Astrocyte (in vitro differentiated cells and primary cell): ENCODE data around the gene TMED6. TPM values are rescaled to one million over a fixed set of nuclear protein-coding genes. Genes with fewer than 3 reads are reported as not detected.

Source experiments
- DNase-seq: peaks from one replicate; pipeline ENCODE4 v3.0.0-alpha.2; 2010; ENCODE audit warnings: low read depth
- FAIRE-seq: peaks from 2 replicates; lab custom pipeline; 2011; peaks lifted over from hg19 to GRCh38; lab: Jason Lieb, UNC
- H2AFZ ChIP-seq: 2 replicates; pipeline ENCODE4 v1.6.0; 2012; ENCODE audit warnings: low read depth, low read length, inconsistent platforms
- H3K27ac ChIP-seq: 2 replicates; pipeline ENCODE4 v1.5.1; 2011; ENCODE audit warnings: low read depth, low read length, inconsistent platforms
- H3K27me3 ChIP-seq: 2 replicates; pipeline ENCODE4 v1.6.0; 2011; ENCODE audit warnings: low read length, inconsistent platforms; ENCODE audit not compliant: insufficient read depth
- H3K36me3 ChIP-seq: 2 replicates; pipeline ENCODE4 v1.5.1; 2011; ENCODE audit warnings: low read length, inconsistent platforms; ENCODE audit not compliant: insufficient read depth
- H3K4me1 ChIP-seq: 2 replicates; pipeline ENCODE4 v1.5.1; 2011; ENCODE audit warnings: low read length, inconsistent platforms; ENCODE audit not compliant: insufficient read depth
- H3K4me2 ChIP-seq: 2 replicates; pipeline ENCODE4 v1.6.0; 2012; ENCODE audit warnings: low read length, inconsistent platforms
- H3K4me3 ChIP-seq: 2 replicates; pipeline ENCODE4 v1.5.1; 2011; ENCODE audit warnings: low read depth, mild to moderate bottlenecking, low read length, inconsistent platforms; ENCODE audit not compliant: insufficient read depth
- H3K79me2 ChIP-seq: 2 replicates; pipeline ENCODE4 v1.6.0; 2012; ENCODE audit warnings: mild to moderate bottlenecking, low read length, inconsistent platforms; ENCODE audit not compliant: insufficient read depth
- H3K9ac ChIP-seq: 2 replicates; pipeline ENCODE4 v1.6.0; 2012; ENCODE audit warnings: mild to moderate bottlenecking, low read length, inconsistent platforms
- H3K9me3 ChIP-seq: 2 replicates; pipeline ENCODE4 v1.5.1; 2012; ENCODE audit warnings: low read depth, mild to moderate bottlenecking, low read length, inconsistent platforms; ENCODE audit not compliant: insufficient read depth
- H4K20me1 ChIP-seq: 2 replicates; pipeline ENCODE4 v1.6.0; 2012; ENCODE audit warnings: low read length, inconsistent platforms; ENCODE audit not compliant: insufficient read depth
- H3K27ac Mint-ChIP-seq: one replicate; pipeline ENCODE4 v1.8.0; 2021; ENCODE audit warnings: mild to moderate bottlenecking, mixed read lengths; ENCODE audit not compliant: unreplicated experiment
- H3K27me3 Mint-ChIP-seq: one replicate; pipeline ENCODE4 v1.8.0; 2021; ENCODE audit warnings: low read depth, mixed read lengths; ENCODE audit not compliant: unreplicated experiment
- H3K36me3 Mint-ChIP-seq: one replicate; pipeline ENCODE4 v1.8.0; 2021; ENCODE audit warnings: low read depth, mixed read lengths; ENCODE audit not compliant: unreplicated experiment
- H3K4me1 Mint-ChIP-seq: one replicate; pipeline ENCODE4 v1.8.0; 2021; ENCODE audit warnings: low read depth, mixed read lengths; ENCODE audit not compliant: unreplicated experiment
- H3K4me3 Mint-ChIP-seq: one replicate; pipeline ENCODE4 v1.8.0; 2021; ENCODE audit warnings: mild to moderate bottlenecking, moderate library complexity, mixed read lengths; ENCODE audit not compliant: unreplicated experiment
- H3K9me3 Mint-ChIP-seq: one replicate; pipeline ENCODE4 v1.8.0; 2021; ENCODE audit warnings: mild to moderate bottlenecking, mixed read lengths; ENCODE audit not compliant: unreplicated experiment
- CTCF ChIP-seq: IDR thresholded peaks from 2 replicates; pipeline ENCODE4 v1.5.1; 2011; ENCODE audit warnings: low read depth, mild to moderate bottlenecking, inconsistent platforms, low read length, moderate library complexity; ENCODE audit not compliant: insufficient read depth
- EZH2 ChIP-seq: IDR thresholded peaks from 2 replicates; pipeline ENCODE4 v1.6.1; 2012; ENCODE audit warnings: mild to moderate bottlenecking, low read length, inconsistent platforms; ENCODE audit not compliant: insufficient read depth
- total RNA-seq: library from RNA; stranded (reverse); gene quantifications from 2 replicates; pipeline ENCODE4 v1.2.1, GENCODE V29; 2021

Gene TMED6
- total RNA-seq, 1 donor from 2014 or later: 0.64 TPM

GRCh38 chr16:69373019-69373418 is 21.4 kb upstream of the TMED6 start:
- peaks cover 12% of the 10 kb centered on the region for H4K20me1 ChIP-seq
- peaks cover 15% of the 10 kb centered on the region for H3K79me2 ChIP-seq
- H3K4me3 ChIP-seq: no peak overlapping the region
- DNase-seq (no peak), FAIRE-seq (no peak)
- Mint-ChIP-seq H3K36me3 (peaks cover 15% of the 10 kb centered on the region), H3K9me3 (no peaks in the 10 kb centered on the region), H3K27me3 (no peaks in the 10 kb centered on the region), H3K27ac (no peak overlapping the region), H3K4me3 (no peak overlapping the region), H3K4me1 (peaks cover 3% of the 10 kb centered on the region)
- no peaks in the 10 kb centered on the region for H3K4me1 ChIP-seq
- H3K9ac ChIP-seq: no peak overlapping the region
- H2AFZ ChIP-seq: no peak overlapping the region
- H3K27ac ChIP-seq: no peak overlapping the region
- TF ChIP-seq EZH2 (no peak), CTCF (no peak)
- no peaks in the 10 kb centered on the region for H3K9me3 ChIP-seq
- peaks cover 24% of the 10 kb centered on the region for H3K36me3 ChIP-seq
- no peaks in the 10 kb centered on the region for H3K27me3 ChIP-seq
- H3K4me2 ChIP-seq: no peak overlapping the region

DNA sequence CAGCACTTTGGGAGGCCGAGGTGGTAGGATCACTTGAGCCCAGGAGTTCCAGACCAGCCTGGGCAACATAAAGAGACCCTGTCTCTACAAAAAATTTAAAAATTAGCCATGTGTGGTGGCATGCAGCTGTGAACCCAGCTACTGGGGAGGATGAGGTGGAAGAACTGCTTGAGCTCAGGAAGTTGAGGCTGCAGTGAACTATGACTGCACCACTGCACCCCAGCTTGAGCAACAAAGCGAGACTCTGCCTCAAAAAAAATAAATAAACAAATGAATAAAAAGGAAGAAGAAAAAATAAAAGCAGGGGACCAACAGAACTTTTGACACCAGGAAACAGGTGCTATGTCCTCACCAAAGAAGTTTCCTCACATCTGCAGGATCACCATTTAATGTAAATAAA is 20.0 kb upstream of the TMED6 start:
- Mint-ChIP-seq H3K27ac (no peak overlapping the region), H3K36me3 (peaks cover 21% of the 10 kb centered on the region), H3K4me3 (no peak overlapping the region), H3K27me3 (no peaks in the 10 kb centered on the region), H3K4me1 (peaks cover 6% of the 10 kb centered on the region), H3K9me3 (no peaks in the 10 kb centered on the region)
- H3K36me3 ChIP-seq: peaks cover 38% of the 10 kb centered on the region
- FAIRE-seq (no peak), DNase-seq (no peak)
- no peak overlapping the region for H3K9ac ChIP-seq
- H3K4me2 ChIP-seq: no peak overlapping the region
- peaks cover 15% of the 10 kb centered on the region for H3K79me2 ChIP-seq
- TF ChIP-seq CTCF: no peak
- no peak for TF ChIP-seq EZH2
- peaks cover 16% of the 10 kb centered on the region for H4K20me1 ChIP-seq
- no peak overlapping the region for H3K27ac ChIP-seq
- no peaks in the 10 kb centered on the region for H3K9me3 ChIP-seq
- H3K4me3 ChIP-seq: no peak overlapping the region
- no peaks in the 10 kb centered on the region for H3K27me3 ChIP-seq
- no peak overlapping the region for H2AFZ ChIP-seq
- no peaks in the 10 kb centered on the region for H3K4me1 ChIP-seq

- H3K27ac ChIP-seq: no peak overlapping the region
- H2AFZ ChIP-seq: no peak overlapping the region
- H3K79me2 ChIP-seq: peaks cover 10% of the 10 kb centered on the region
- H3K4me1 ChIP-seq: no peaks in the 10 kb centered on the region
- no peaks in the 10 kb centered on the region for H3K9me3 ChIP-seq
- peaks cover 26% of the 10 kb centered on the region for H3K36me3 Mint-ChIP-seq
- H3K9me3 Mint-ChIP-seq: no peaks in the 10 kb centered on the region
- H3K4me2 ChIP-seq: no peak overlapping the region
- no peak for FAIRE-seq
- peaks cover 58% of the 10 kb centered on the region for H3K36me3 ChIP-seq
- no peak overlapping the region for H3K9ac ChIP-seq
- H4K20me1 ChIP-seq: peaks cover 24% of the 10 kb centered on the region
- H3K4me1 Mint-ChIP-seq: peaks cover 6% of the 10 kb centered on the region
- H3K27me3 ChIP-seq: no peaks in the 10 kb centered on the region
- DNase-seq: no peak
- H3K27me3 Mint-ChIP-seq: no peaks in the 10 kb centered on the region
- no peak for TF ChIP-seq EZH2
- no peak for TF ChIP-seq CTCF
- H3K27ac Mint-ChIP-seq: peak overlapping the region; percentile 69
- H3K4me3 Mint-ChIP-seq: no peak overlapping the region
- no peak overlapping the region for H3K4me3 ChIP-seq
Measured at GRCh38 chr16:69368866-69369265, 17.3 kb upstream of the TMED6 start.
